Hippocampal formation (tissue), 2 donors: Measurements from ENCODE around the gene ZNF770.
"Not testable (repeated sequence)": the region's sequence is repeated elsewhere in the genome, so short reads cannot be mapped to it uniquely, and the experiment has no call there.

Experiments used
- DNase-seq, 2 donors: peaks; one replicate each; lab custom pipeline; 2025; lab: John Stamatoyannopoulos, UW

The ZNF770 gene

GRCh38 chr15:34973512-34973911 is 14.6 kb downstream of the ZNF770 start:
- DNase-seq, result no peak

GRCh38 chr15:34970098-34970643 is 17.9 kb downstream of the ZNF770 start:
- not testable (repeated sequence) for DNase-seq

GRCh38 chr15:34969340-34970097 is 18.6 kb downstream of the ZNF770 start, which contains the start of gene AQR:
Gene AQR (minus strand): TSS chr15:34969742. CDS start chr15:34969613, 129 bp downstream.
- DNase-seq, result peak; percentile 92 to 97

GRCh38 chr15:34964277-34964676 is 23.8 kb downstream of the ZNF770 start:
- no peak for DNase-seq

GRCh38 chr15:34953851-34954250 is 34.2 kb downstream of the ZNF770 start:
- DNase-seq, result no peak

- DNase-seq, result no peak
These were observed 35.6 kb downstream of the ZNF770 start for GRCh38 chr15:34952481-34952880.

- DNase-seq, result no peak
These were observed 36.1 kb downstream of the ZNF770 start for GRCh38 chr15:34951993-34952392.

GRCh38 chr15:34944936-34945335 is 43.2 kb downstream of the ZNF770 start:
- no peak for DNase-seq

- DNase-seq, result no peak
These were observed 44.4 kb downstream of the ZNF770 start for GRCh38 chr15:34943711-34944110.

GRCh38 chr15:34943264-34943663 is 44.8 kb downstream of the ZNF770 start:
- not testable (repeated sequence) for DNase-seq

- no peak for DNase-seq
These were observed 45.7 kb downstream of the ZNF770 start for GRCh38 chr15:34942363-34942762.

GRCh38 chr15:34941831-34942230 is 46.3 kb downstream of the ZNF770 start:
- DNase-seq, result no peak

GRCh38 chr15:34941185-34941698 is 46.8 kb downstream of the ZNF770 start:
- DNase-seq, result no peak

GRCh38 chr15:34933432-34933975 is 54.6 kb downstream of the ZNF770 start:
- DNase-seq, result no peak

- DNase-seq, result not testable (repeated sequence)
These were observed 59.7 kb downstream of the ZNF770 start for GRCh38 chr15:34928349-34928748.
